Measurements from ENCODE around the gene MAD1L1.

MAD1L1 gene

GRCh38 chr7:2134740-2135139 lies 98.0 kb downstream of the MAD1L1 start:
- Histone ChIP-seq H3K36me3 (ENCODE audit: control insufficient read depth in 4 of 4, insufficient read depth in 4 of 4, low read length in 3 of 4) (peaks cover 0 to 33% (median 11%) of the 10 kb centered on the region in 4 experiments), H3K27ac (ENCODE audit: insufficient read depth in 1 of 2, low read depth in 1 of 2, low read length in 2 of 2, poor library complexity in 1 of 2, severe bottlenecking in 2 of 2) (no peak overlapping the region), H3K4me1 (ENCODE audit: control extremely low read depth in 1 of 4, control insufficient read depth in 4 of 4, insufficient read depth in 4 of 4, low read length in 3 of 4) (peaks cover 3 to 17% (median 15%) of the 10 kb centered on the region in 4 experiments), H3K27me3 (replicated peaks in 2 of 5; ENCODE audit: control insufficient read depth in 4 of 5, insufficient read depth in 5 of 5, low read length in 4 of 5) (no peaks in the 10 kb centered on the region), H3K4me3 (ENCODE audit: control insufficient read depth in 1 of 7, extremely low read depth in 1 of 7, insufficient read depth in 4 of 7, low read depth in 2 of 7, low read length in 6 of 7) (no peak overlapping the region), H3K9me3 (ENCODE audit: control extremely low read depth in 1 of 5, control insufficient read depth in 4 of 5, insufficient read depth in 2 of 5, low read depth in 1 of 5, low read length in 4 of 5) (no peaks in the 10 kb centered on the region)
- DNase-seq: no peak
- POLR2A ChIA-PET: no interaction called here
- CTCF ChIA-PET: interaction anchor here (1.3 kb wide), 1 partner anchor 18 kb away, joined by 3 read pairs; no protein-coding TSS in a partner anchor
- 100% methylated on average over 5 of the region's 5 CpGs for WGBS (ENCODE audit: insufficient coverage)

GRCh38 chr7:2132243-2132642 lies 100.5 kb downstream of the MAD1L1 start:
- no peaks in the 10 kb centered on the region for H3K27me3 ChIP-seq (replicated peaks in 2 of 5; ENCODE audit: control insufficient read depth in 4 of 5, insufficient read depth in 5 of 5, low read length in 4 of 5)
- WGBS (ENCODE audit: insufficient coverage): 98% methylated on average over 33 of the region's 33 CpGs
- H3K4me1 ChIP-seq (ENCODE audit: control extremely low read depth in 1 of 4, control insufficient read depth in 4 of 4, insufficient read depth in 4 of 4, low read length in 3 of 4): no peaks in the 10 kb centered on the region
- POLR2A ChIA-PET: no interaction called here
- no peak overlapping the region for H3K27ac ChIP-seq (ENCODE audit: insufficient read depth in 1 of 2, low read depth in 1 of 2, low read length in 2 of 2, poor library complexity in 1 of 2, severe bottlenecking in 2 of 2)
- CTCF ChIA-PET: interaction anchor here (1.2 kb wide), 2 partner anchors 13 to 22 kb away, joined by 3 read pairs; no protein-coding TSS in a partner anchor
- DNase-seq: no peak
- no peaks in the 10 kb centered on the region for H3K9me3 ChIP-seq (ENCODE audit: control extremely low read depth in 1 of 5, control insufficient read depth in 4 of 5, insufficient read depth in 2 of 5, low read depth in 1 of 5, low read length in 4 of 5)
- peaks cover 0 to 48% (median 11%) of the 10 kb centered on the region in 4 experiments for H3K36me3 ChIP-seq (ENCODE audit: control insufficient read depth in 4 of 4, insufficient read depth in 4 of 4, low read length in 3 of 4)
- H3K4me3 ChIP-seq (ENCODE audit: control insufficient read depth in 1 of 7, extremely low read depth in 1 of 7, insufficient read depth in 4 of 7, low read depth in 2 of 7, low read length in 6 of 7): no peak overlapping the region

- CTCF ChIA-PET: interaction anchor here (1.2 kb wide), 1 partner anchor 21 kb away, joined by 3 read pairs; no protein-coding TSS in a partner anchor
- Histone ChIP-seq H3K9me3 (ENCODE audit: control extremely low read depth in 1 of 5, control insufficient read depth in 4 of 5, insufficient read depth in 2 of 5, low read depth in 1 of 5, low read length in 4 of 5) (no peaks in the 10 kb centered on the region), H3K4me3 (ENCODE audit: control insufficient read depth in 1 of 7, extremely low read depth in 1 of 7, insufficient read depth in 4 of 7, low read depth in 2 of 7, low read length in 6 of 7) (no peak overlapping the region), H3K4me1 (ENCODE audit: control extremely low read depth in 1 of 4, control insufficient read depth in 4 of 4, insufficient read depth in 4 of 4, low read length in 3 of 4) (no peaks in the 10 kb centered on the region), H3K36me3 (ENCODE audit: control insufficient read depth in 4 of 4, insufficient read depth in 4 of 4, low read length in 3 of 4) (peaks cover 0 to 46% (median 11%) of the 10 kb centered on the region in 4 experiments), H3K27me3 (replicated peaks in 2 of 5; ENCODE audit: control insufficient read depth in 4 of 5, insufficient read depth in 5 of 5, low read length in 4 of 5) (no peaks in the 10 kb centered on the region), H3K27ac (ENCODE audit: insufficient read depth in 1 of 2, low read depth in 1 of 2, low read length in 2 of 2, poor library complexity in 1 of 2, severe bottlenecking in 2 of 2) (no peak overlapping the region)
- WGBS (ENCODE audit: insufficient coverage): 87% methylated on average over 10 of the region's 10 CpGs
- no peak for DNase-seq
- POLR2A ChIA-PET: no interaction called here
Measured at GRCh38 chr7:2131800-2132199, 100.9 kb downstream of the MAD1L1 start.

- CTCF ChIA-PET: interaction anchor here (1.2 kb wide), 1 partner anchor 21 kb away, joined by 3 read pairs; no protein-coding TSS in a partner anchor
- H3K36me3 ChIP-seq (ENCODE audit: control insufficient read depth in 4 of 4, insufficient read depth in 4 of 4, low read length in 3 of 4): peaks cover 0 to 41% (median 10%) of the 10 kb centered on the region in 4 experiments
Measured at GRCh38 chr7:2131341-2131740, 101.4 kb downstream of the MAD1L1 start.

GRCh38 chr7:2130096-2130375 lies 102.7 kb downstream of the MAD1L1 start:
- H3K4me3 ChIP-seq (ENCODE audit: control insufficient read depth in 1 of 7, extremely low read depth in 1 of 7, insufficient read depth in 4 of 7, low read depth in 2 of 7, low read length in 6 of 7): no peak overlapping the region
- 99% methylated on average over 7 of the region's 7 CpGs for WGBS (ENCODE audit: insufficient coverage)
- no peak for DNase-seq
- H3K4me1 ChIP-seq (ENCODE audit: control extremely low read depth in 1 of 4, control insufficient read depth in 4 of 4, insufficient read depth in 4 of 4, low read length in 3 of 4): no peaks in the 10 kb centered on the region
- no peaks in the 10 kb centered on the region for H3K9me3 ChIP-seq (ENCODE audit: control extremely low read depth in 1 of 5, control insufficient read depth in 4 of 5, insufficient read depth in 2 of 5, low read depth in 1 of 5, low read length in 4 of 5)
- H3K27me3 ChIP-seq (replicated peaks in 2 of 5; ENCODE audit: control insufficient read depth in 4 of 5, insufficient read depth in 5 of 5, low read length in 4 of 5): no peaks in the 10 kb centered on the region
- POLR2A ChIA-PET: interaction anchor here (0.5 kb wide), 1 partner anchor 1897 kb away, joined by 3 read pairs; no protein-coding TSS in a partner anchor
- H3K36me3 ChIP-seq (ENCODE audit: control insufficient read depth in 4 of 4, insufficient read depth in 4 of 4, low read length in 3 of 4): peaks cover 0 to 45% (median 9%) of the 10 kb centered on the region in 4 experiments
- H3K27ac ChIP-seq (ENCODE audit: insufficient read depth in 1 of 2, low read depth in 1 of 2, low read length in 2 of 2, poor library complexity in 1 of 2, severe bottlenecking in 2 of 2): no peak overlapping the region
- CTCF ChIA-PET: no interaction called here

More at GRCh38 chr7:2131341-2131740, 101.4 kb downstream of the MAD1L1 start:
- Histone ChIP-seq H3K9me3 (ENCODE audit: control extremely low read depth in 1 of 5, control insufficient read depth in 4 of 5, insufficient read depth in 2 of 5, low read depth in 1 of 5, low read length in 4 of 5) (no peaks in the 10 kb centered on the region), H3K4me3 (ENCODE audit: control insufficient read depth in 1 of 7, extremely low read depth in 1 of 7, insufficient read depth in 4 of 7, low read depth in 2 of 7, low read length in 6 of 7) (no peak overlapping the region), H3K27me3 (replicated peaks in 2 of 5; ENCODE audit: control insufficient read depth in 4 of 5, insufficient read depth in 5 of 5, low read length in 4 of 5) (no peaks in the 10 kb centered on the region), H3K27ac (ENCODE audit: insufficient read depth in 1 of 2, low read depth in 1 of 2, low read length in 2 of 2, poor library complexity in 1 of 2, severe bottlenecking in 2 of 2) (no peak overlapping the region), H3K4me1 (ENCODE audit: control extremely low read depth in 1 of 4, control insufficient read depth in 4 of 4, insufficient read depth in 4 of 4, low read length in 3 of 4) (no peaks in the 10 kb centered on the region)
- no peak for DNase-seq
- POLR2A ChIA-PET: no interaction called here
- 88% methylated on average over 8 of the region's 8 CpGs for WGBS (ENCODE audit: insufficient coverage)

- CTCF ChIA-PET: interaction anchor here (1.9 kb wide), 1 partner anchor 10 kb away, joined by 6 read pairs; no protein-coding TSS in a partner anchor
Measured at GRCh38 chr7:2129323-2130095, 103.2 kb downstream of the MAD1L1 start.

GRCh38 chr7:2128601-2129322 lies 104.0 kb downstream of the MAD1L1 start:
- ChIA-PET POLR2A (no interaction called here), CTCF (interaction anchor here (1.9 kb wide), 1 partner anchor 10 kb away, joined by 6 read pairs; no protein-coding TSS in a partner anchor)
- no peak for DNase-seq
- Histone ChIP-seq H3K36me3 (ENCODE audit: control insufficient read depth in 4 of 4, insufficient read depth in 4 of 4, low read length in 3 of 4) (peaks cover 0 to 48% (median 10%) of the 10 kb centered on the region in 4 experiments), H3K27me3 (replicated peaks in 2 of 5; ENCODE audit: control insufficient read depth in 4 of 5, insufficient read depth in 5 of 5, low read length in 4 of 5) (no peaks in the 10 kb centered on the region), H3K4me3 (ENCODE audit: control insufficient read depth in 1 of 7, extremely low read depth in 1 of 7, insufficient read depth in 4 of 7, low read depth in 2 of 7, low read length in 6 of 7) (no peak overlapping the region), H3K4me1 (ENCODE audit: control extremely low read depth in 1 of 4, control insufficient read depth in 4 of 4, insufficient read depth in 4 of 4, low read length in 3 of 4) (no peaks in the 10 kb centered on the region), H3K9me3 (ENCODE audit: control extremely low read depth in 1 of 5, control insufficient read depth in 4 of 5, insufficient read depth in 2 of 5, low read depth in 1 of 5, low read length in 4 of 5) (no peaks in the 10 kb centered on the region), H3K27ac (ENCODE audit: insufficient read depth in 1 of 2, low read depth in 1 of 2, low read length in 2 of 2, poor library complexity in 1 of 2, severe bottlenecking in 2 of 2) (no peak overlapping the region)
- WGBS (ENCODE audit: insufficient coverage): 95% methylated on average over 20 of the region's 20 CpGs

More at GRCh38 chr7:2129323-2130095, 103.2 kb downstream of the MAD1L1 start:
- H3K27me3 ChIP-seq (replicated peaks in 2 of 5; ENCODE audit: control insufficient read depth in 4 of 5, insufficient read depth in 5 of 5, low read length in 4 of 5): no peaks in the 10 kb centered on the region
- no peak overlapping the region for H3K4me3 ChIP-seq (ENCODE audit: control insufficient read depth in 1 of 7, extremely low read depth in 1 of 7, insufficient read depth in 4 of 7, low read depth in 2 of 7, low read length in 6 of 7)
- no peaks in the 10 kb centered on the region for H3K4me1 ChIP-seq (ENCODE audit: control extremely low read depth in 1 of 4, control insufficient read depth in 4 of 4, insufficient read depth in 4 of 4, low read length in 3 of 4)
- DNase-seq: no peak
- H3K36me3 ChIP-seq (ENCODE audit: control insufficient read depth in 4 of 4, insufficient read depth in 4 of 4, low read length in 3 of 4): peaks cover 0 to 50% (median 10%) of the 10 kb centered on the region in 4 experiments
- H3K27ac ChIP-seq (ENCODE audit: insufficient read depth in 1 of 2, low read depth in 1 of 2, low read length in 2 of 2, poor library complexity in 1 of 2, severe bottlenecking in 2 of 2): no peak overlapping the region
- 95% methylated on average over 27 of the region's 29 CpGs for WGBS (ENCODE audit: insufficient coverage)
- H3K9me3 ChIP-seq (ENCODE audit: control extremely low read depth in 1 of 5, control insufficient read depth in 4 of 5, insufficient read depth in 2 of 5, low read depth in 1 of 5, low read length in 4 of 5): no peaks in the 10 kb centered on the region
- POLR2A ChIA-PET: no interaction called here

Measured in common myeloid progenitor, CD34-positive (primary cell).